NCI-H2227 treated with DMSO at 0.1 percent for 48 hours (cell line): ENCODE data around the gene CCL11.

ENCODE experiments used
- DNase-seq: peaks from one replicate; lab custom pipeline; 2025; lab: John Stamatoyannopoulos, UW

Gene CCL11

GRCh38 chr17:34285286-34285792 lies at the start of gene CCL11:
Gene CCL11 (plus strand): TSS chr17:34285742. CDS start chr17:34285809, 67 bp downstream.
- no peak for DNase-seq

GRCh38 chr17:34236281-34236892 lies 49.2 kb upstream of the CCL11 start:
- DNase-seq, result no peak

GRCh38 chr17:34237458-34237857 lies 48.1 kb upstream of the CCL11 start:
- DNase-seq, result no peak

GRCh38 chr17:34241062-34241461 lies 44.5 kb upstream of the CCL11 start:
- no peak for DNase-seq

- DNase-seq, result no peak
Observed at GRCh38 chr17:34242587-34243363, 42.8 kb upstream of the CCL11 start.

GRCh38 chr17:34243364-34244320 lies 41.9 kb upstream of the CCL11 start:
- DNase-seq, result no peak

- no peak for DNase-seq
Observed at GRCh38 chr17:34245351-34245905, 40.1 kb upstream of the CCL11 start.

GRCh38 chr17:34246446-34246845 lies 39.1 kb upstream of the CCL11 start:
- DNase-seq, result no peak

- DNase-seq, result no peak
Observed at GRCh38 chr17:34246881-34247280, 38.7 kb upstream of the CCL11 start.

GRCh38 chr17:34248511-34249024 lies 37.0 kb upstream of the CCL11 start:
- DNase-seq, result no peak

GRCh38 chr17:34249061-34249460 lies 36.5 kb upstream of the CCL11 start:
- DNase-seq, result no peak

GRCh38 chr17:34249478-34249877 lies 36.1 kb upstream of the CCL11 start:
- no peak for DNase-seq

GRCh38 chr17:34251186-34251585 lies 34.4 kb upstream of the CCL11 start:
- no peak for DNase-seq

- no peak for DNase-seq
Observed at GRCh38 chr17:34252095-34252443, 33.5 kb upstream of the CCL11 start.

GRCh38 chr17:34252444-34253138 lies 33.0 kb upstream of the CCL11 start:
- DNase-seq, result no peak

GRCh38 chr17:34253139-34253525 lies 32.4 kb upstream of the CCL11 start:
- DNase-seq, result no peak

GRCh38 chr17:34254146-34254545 lies 31.4 kb upstream of the CCL11 start:
- no peak for DNase-seq

GRCh38 chr17:34254651-34255380 lies 30.7 kb upstream of the CCL11 start, which contains the start of gene CCL2:
Gene CCL2 (plus strand): TSS chr17:34255285. CDS start chr17:34255350, 65 bp downstream.
- DNase-seq, result peak; percentile 77

GRCh38 chr17:34255381-34255732 lies 30.2 kb upstream of the CCL11 start:
- no peak for DNase-seq

- no peak for DNase-seq
Observed at GRCh38 chr17:34255841-34256240, 29.7 kb upstream of the CCL11 start.
